Stimulated activated CD8-positive, alpha-beta memory T cell treated with anti-CD3 and anti-CD28 coated beads, Interleukin-7, amount 100 ng/mL, for 24 hours (primary cell): ENCODE data around the gene ORMDL1.
"Not testable (repeated sequence)": the region's sequence is repeated elsewhere in the genome, so short reads cannot be mapped to it uniquely, and the experiment has no call there.

Source experiments
- DNase-seq: peaks from one replicate; pipeline ENCODE4 v3.0.0-alpha.2; 2020; ENCODE audit warnings: low read depth

Gene ORMDL1

DNA sequence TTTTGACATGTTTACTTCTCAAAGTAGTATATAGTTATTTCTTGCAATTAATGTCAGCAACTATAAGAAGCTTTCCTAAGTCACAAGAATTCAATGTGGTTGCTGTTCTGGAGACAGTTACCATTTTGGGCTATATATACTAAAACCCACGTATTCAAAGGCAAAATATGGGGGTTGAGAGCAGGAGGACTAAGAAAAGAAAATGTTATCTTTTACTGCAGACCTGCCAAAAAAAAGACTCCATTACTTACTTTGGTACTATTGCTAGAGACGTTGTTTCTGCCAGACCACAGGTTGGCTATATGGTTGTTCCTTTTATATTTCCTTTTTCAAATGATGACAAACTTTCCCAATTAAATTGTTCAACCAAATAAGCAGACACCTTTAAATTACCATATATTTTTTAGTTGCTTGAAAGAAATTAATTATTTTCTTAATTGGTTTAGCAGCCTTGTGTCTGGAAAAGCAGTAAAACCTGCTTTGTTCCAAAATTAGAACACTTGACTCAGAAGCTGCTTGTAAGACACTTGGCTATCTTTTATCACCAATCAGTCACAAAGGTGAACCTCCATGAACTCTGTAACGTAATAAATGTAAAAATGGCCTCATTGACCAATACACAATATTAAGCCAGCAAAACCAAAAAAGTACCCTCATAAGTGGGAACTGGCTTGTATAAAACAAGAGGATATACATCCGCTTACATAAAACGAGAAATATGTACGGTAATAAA, 13.4 kb downstream of the ORMDL1 start:
- no peak for DNase-seq

DNA sequence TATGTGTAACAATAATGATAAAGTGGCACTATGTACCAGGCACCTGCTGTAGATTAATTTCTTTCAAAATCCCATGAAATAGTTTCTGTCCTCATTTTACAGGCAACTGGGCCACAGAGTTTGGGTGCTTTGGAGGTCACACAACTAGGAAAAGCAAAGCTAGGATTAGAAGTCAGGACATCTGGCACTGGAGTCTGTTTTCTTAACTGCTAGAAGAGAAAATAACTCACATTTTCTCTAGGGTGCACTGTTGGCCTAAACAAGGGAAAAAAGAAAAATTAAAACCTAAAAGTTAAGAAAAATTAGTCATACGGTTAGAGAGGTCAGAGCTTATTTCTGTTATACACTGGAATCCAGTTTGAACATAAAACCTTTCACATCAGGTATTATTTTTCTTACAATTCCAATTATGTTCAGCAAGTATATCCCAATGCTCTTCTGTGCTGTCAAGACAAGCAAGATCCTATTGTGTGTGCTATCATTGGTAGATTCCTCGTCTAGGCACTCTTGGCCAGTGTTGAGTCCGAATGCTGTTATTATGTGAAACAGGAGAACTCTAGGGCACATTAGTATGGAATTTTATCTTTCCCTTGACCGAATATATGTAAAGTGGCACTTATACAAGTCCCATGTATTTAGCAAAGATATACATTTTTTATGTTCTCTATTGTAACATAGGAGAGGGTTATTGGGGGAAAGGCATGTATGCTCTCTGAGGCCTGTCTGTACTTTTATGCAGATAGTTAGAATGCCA, 20.1 kb downstream of the ORMDL1 start:
- no peak for DNase-seq

DNA sequence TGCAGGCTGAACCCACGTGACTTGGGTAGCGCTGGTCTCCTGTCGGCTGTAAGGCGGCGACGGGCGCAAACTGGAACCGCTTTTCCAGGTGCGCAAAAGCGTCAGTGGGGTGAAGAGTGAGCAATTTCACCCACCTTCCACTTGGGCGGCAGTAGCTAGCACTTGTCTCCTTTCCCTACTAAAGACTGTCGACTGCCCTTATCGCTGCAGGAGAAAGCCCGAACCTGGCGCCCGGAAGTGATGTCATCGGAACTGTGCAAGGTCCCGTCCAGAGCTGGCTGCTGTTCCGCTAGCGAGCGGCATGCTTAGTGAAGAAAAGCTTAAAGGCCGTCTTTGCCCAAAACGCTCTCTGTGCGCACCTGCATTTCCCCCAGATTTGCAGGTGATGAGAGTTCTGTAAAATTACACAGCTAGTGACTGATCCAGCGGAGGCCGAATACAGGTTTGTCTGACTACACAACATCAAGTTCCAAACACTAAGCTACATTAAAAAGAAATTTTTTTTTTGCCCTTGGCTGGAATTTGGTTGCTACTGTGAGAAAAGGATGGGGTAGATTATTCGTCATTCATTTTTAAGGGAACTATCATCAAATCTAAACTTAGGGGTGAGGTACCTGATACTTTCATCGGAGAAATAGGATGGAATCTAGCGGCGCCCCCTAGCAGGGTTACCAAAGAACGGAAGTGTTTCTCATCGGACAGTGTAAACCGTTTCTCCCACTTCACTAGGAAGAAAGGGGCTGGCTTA, 21.4 kb downstream of the ORMDL1 start, which contains the start of gene OSGEPL1:
Gene OSGEPL1, minus strand, starts transcription at position 242 of the 748 bp plus-strand sequence. CDS start 1,152 bp downstream, outside the sequence.
- DNase-seq, result peak; percentile 89

- no peak for DNase-seq
Measured at GRCh38 chr2:189762229-189762550, 21.9 kb downstream of the ORMDL1 start.

DNA sequence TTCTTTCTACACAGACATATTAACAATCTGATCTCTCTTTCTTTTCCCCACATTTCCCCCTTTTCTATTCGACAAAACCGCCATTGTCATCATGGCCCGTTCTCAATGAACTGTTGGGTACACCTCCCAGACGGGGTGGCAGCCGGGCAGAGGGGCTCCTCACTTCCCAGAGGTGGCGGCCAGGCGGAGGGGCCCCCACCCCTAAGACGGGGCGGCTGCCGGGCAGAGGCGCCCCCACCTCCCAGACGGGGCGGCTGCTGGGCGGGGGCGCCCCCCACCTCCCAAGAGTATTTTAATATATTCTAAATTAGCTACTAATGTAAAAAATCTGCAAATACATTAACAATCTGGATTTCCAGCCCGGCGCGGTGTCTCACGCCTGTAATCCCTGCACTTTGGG, 24.0 kb downstream of the ORMDL1 start:
- DNase-seq, result not testable (repeated sequence)

DNA sequence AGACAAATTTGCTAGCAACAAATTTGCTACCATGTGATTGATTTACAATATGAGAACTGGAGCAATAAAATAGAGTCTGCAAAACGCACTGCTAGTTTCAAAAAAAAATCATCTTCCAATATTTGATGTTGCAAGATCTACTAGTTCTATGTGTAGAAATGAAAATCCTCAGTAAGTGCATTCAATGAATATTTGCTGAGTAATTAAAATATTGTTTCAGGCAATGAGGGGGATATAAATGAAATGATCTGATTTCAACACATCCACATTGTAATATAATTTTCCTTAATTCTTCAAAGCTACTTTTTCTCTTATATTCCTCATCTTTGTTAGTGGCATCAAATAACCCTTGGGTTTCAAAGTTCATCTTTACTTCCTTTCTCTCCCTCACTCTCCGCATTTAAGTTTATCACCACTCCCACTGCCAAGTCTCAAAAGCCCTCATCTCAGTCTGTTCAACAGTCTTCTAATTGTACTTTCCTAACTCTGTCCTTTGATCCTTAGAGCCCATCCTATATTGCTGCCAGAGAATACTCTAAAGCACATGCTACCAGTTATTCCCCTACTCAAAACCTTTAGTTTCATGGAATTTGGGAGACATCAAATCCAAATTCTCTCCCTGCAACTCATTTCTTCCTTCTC, 27.7 kb downstream of the ORMDL1 start:
- DNase-seq, result no peak

DNA sequence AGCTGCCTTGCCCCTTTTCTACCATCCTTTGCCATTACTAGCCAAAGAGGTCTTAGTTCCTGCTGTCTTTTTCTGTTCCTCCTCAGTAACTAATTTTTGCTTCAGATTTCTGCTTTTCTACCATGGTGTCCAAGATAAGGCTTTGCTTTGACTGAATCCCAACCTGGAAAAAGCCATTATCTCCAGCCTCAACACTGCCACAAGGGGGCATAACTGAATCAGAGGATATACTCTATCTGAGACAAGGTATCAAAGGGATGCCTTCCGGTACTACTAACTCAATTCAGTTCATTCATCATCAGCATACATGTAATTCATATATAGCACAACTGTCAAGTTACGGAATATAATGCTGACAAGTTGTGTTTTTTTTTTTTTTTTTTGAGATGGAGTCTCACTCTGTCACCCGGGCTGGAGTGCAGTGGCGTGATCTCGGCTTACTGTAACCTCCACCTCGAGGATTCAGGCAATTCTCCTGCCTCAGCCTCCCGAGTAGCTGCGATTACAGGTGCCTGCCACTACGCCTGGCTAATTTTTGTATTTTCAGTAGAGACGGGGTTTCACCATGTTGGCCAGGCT, 33.0 kb downstream of the ORMDL1 start:
- no peak for DNase-seq

DNA sequence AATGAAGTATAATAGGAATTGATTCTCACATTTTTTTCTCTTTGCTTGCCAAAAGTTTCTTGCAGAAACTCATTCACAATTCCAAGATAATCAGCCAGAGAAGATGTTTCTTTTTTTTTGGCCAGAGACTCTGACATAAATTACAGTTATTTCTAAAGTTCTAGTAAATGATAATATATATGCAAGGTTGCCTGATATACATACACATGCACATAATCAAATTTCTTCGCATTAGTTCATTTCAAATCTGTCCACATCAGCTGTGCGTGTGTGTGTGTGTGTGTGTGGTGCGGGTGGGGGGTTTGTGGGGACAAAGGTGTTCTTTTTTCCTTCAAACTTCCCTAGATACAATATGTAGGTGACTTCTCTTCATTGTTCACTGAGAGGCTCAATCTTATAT, 54.7 kb downstream of the ORMDL1 start:
- DNase-seq, result no peak

DNA sequence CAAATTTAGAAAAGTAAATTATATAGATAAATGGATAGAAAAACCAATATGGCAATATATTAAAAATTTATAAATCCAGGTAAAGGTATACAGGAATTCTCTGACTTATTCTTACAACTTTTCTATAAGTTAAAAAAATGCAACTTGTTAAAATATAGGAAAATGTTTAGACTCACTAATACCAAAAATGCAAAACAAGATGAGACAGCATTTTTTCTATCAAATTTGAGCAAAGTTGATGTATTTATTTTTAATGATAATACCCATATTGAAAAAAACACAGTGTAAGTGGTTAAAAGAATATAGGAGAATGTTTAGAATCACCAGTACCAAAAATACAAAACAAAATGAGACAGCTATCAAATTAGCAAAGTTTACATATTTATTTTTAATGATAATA, 57.3 kb downstream of the ORMDL1 start:
- DNase-seq, result no peak

DNA sequence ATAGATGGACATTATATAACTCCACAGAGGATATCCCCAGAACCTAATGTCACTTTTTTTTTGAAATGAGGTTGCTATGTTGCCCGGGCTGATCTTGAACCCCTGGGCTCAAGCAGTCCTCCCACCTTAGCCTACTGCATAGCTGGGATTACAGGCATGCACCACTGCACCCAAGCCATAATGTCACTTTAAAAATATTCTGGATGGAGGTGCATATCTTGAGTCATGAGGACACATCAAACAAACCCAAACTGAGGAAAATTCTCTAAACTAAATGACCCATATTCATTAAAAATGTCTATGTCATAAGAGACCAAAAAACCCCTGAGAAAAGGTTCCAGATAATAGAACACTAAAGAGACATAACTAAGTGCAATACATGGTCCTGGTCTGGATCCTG, 57.9 kb downstream of the ORMDL1 start:
- DNase-seq, result no peak

GRCh38 chr2:189723192-189723591, 60.9 kb downstream of the ORMDL1 start:
- DNase-seq, result no peak
